GM12864 (cell line): Measurements from ENCODE around the gene ALX3.

Source experiments
- DNase-seq: peaks from one replicate; pipeline ENCODE4 v3.0.0-alpha.2; 2011; ENCODE audit warnings: low read depth
- H3K4me3 ChIP-seq: 2 replicates; pipeline ENCODE4 v1.5.1; 2011; ENCODE audit warnings: mild to moderate bottlenecking, low read depth, low read length, control low read depth
- CTCF ChIP-seq: IDR thresholded peaks from 2 replicates; pipeline ENCODE4 v1.5.1; 2011; ENCODE audit warnings: low read depth, mild to moderate bottlenecking, moderate library complexity, low read length, control low read depth, inconsistent platforms; ENCODE audit errors: missing control alignments

The ALX3 gene

DNA sequence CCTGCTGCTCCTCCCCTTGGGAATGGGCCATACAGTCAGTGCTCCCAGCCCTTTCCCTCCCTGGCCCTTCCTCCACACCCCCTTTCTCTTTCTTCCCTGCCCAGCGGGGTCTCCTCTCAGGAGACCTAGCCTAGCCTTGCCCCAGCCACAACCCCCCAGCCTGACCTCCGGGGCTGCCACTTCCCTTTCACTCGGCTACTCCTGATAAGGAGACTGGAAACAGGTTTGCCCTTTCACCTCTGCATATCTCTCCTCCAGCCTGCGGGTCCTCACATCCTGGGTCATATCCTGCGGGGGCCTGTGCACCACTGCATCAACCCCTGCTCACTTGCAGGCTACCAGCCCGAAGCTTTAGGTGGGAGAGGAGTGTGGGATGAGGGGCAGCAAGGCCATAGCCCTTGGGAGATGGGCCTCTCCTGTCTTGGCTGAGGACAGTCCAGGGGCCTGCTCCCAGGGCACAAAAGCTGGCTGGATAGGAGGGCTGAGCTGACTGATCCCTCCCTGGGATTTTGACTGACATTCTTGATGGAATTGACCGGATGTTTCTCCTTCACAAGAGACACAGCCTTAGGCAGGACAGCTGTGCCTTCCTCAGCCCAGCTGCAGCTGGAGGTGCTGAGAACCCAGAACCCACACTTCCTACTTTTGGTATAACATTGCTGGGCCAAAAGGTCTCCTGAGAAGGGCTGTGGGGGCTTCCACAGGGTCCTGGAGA lies 19.2 kb upstream of the ALX3 start:
- TF ChIP-seq CTCF = no peak
- DNase-seq = no peak
- no peak overlapping the region for H3K4me3 ChIP-seq

GRCh38 chr1:110088739-110089316 lies 18.4 kb upstream of the ALX3 start:
- DNase-seq = no peak
- TF ChIP-seq CTCF = no peak
- no peak overlapping the region for H3K4me3 ChIP-seq

DNA sequence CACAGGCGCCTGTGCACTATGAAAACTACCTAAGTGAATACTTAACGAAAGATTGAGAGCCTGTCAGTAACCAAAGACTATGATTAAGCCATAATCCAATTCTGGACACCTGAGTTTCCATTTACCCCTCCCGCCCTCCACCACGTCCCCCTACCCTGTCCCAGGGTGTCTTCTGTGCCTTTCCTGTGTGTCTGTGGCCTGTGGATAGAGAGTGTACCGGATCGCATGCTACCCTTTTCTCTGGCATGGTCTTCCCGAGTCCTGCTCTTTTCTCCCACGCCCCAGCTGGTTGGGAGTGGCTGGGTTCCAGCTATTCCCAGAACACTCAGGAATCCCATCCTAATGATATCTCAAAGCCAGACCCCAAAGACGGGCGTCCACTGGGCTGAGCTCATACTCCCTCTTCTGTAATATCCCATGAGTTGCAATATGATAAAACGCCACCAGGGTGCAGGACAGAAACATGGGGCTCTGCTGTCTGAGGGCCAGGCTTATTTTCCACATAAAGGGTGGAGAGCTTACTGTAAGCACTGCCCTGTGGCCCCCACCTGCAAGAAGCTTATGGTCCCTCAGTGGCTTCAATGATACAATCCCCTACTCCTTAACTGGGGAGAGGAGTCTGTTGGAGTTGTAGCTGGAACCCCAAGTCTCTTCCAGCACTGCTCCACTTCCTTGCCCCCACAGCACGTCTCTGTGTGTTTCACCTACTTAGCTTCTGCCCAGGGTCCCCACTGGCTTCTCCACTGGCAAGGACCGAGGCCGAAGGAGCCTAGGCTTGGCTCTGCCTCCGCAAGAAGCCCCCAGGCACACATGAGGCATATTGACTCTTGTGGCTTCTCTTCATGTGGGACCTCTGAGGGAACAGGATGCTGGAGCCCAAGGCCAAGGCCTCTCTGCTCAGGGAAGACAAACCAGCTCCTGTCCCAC lies 17.6 kb upstream of the ALX3 start:
- no peak overlapping the region for H3K4me3 ChIP-seq
- peak; percentile 69 for TF ChIP-seq CTCF
- DNase-seq = peak; percentile 10

- no peak overlapping the region for H3K4me3 ChIP-seq
- DNase-seq = no peak
- no peak for TF ChIP-seq CTCF
Observed at GRCh38 chr1:110086961-110087360, 16.5 kb upstream of the ALX3 start.

- H3K4me3 ChIP-seq = no peak overlapping the region
- DNase-seq = no peak
- no peak for TF ChIP-seq CTCF
Observed at GRCh38 chr1:110085671-110086070, 15.2 kb upstream of the ALX3 start.

DNA sequence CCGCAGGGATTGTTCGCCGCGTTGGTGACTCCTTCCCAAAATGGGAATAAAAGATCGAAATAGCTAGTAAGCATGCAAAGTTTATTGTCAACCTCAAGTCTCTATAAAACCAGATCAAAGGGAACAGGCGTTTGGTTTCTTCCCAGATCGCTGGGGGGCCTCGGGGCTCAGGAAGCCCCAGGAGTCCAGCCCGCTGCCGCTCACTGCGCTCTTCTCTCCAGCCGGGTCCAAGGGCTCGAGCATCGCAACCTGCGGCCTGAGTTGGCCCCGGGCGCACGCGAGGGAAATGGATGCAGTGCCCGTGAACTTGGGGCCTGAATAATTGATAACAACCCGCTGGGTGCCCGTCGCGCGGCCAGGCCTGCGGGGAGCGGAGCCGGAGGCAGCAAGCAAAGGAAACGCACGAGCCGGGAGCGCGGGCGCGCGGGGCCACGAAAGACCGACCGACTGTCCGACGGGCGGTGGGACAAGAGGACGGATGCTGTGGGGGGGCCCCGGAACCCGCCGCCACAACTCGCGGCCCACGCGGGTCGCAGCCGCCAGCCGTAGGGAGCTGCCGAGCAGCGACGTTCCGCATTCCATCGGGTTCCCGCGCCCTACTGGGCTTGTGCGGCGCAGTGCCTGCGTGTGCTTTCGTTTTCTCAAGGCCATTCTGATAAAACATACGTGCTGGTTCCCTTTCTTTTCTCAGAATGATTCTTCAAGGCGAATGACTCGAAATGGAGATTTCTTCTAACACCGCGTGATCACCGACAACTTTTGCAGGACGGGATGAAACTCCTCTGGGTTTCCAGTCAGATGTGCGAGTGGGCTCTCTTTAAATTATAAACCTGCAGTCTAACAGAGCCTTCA lies 14.0 kb upstream of the ALX3 start:
- H3K4me3 ChIP-seq = peak overlapping the region; percentile 52
- TF ChIP-seq CTCF = no peak
- no peak for DNase-seq
